Motor neuron (in vitro differentiated cells): Measurements from ENCODE around the gene SLC30A9. TPM values are rescaled to one million over a fixed set of nuclear protein-coding genes. Genes with fewer than 3 reads are reported as not detected.
A peak's percentile ranks its signal among the peaks of the same experiment; 100 is the strongest.

Experiments
- ATAC-seq, 8 experiments: fragments of 200-7000 bp; cut with Tn5 transposase; replicated peaks in 6 of 8; 2 replicates each; pipeline ENCODE4 v1.8.0; 2021; ENCODE audit warnings: mild to moderate bottlenecking in 8 of 8, moderate library complexity in 8 of 8
- H3K27ac ChIP-seq, 2 donors: fragments of 250-450 bp; sonication (Bioruptor Pico); 2 replicates each; pipeline ENCODE4 v1.9.0; 2021; ENCODE audit warnings: antibody characterized with exemption in 2 of 2, mild to moderate bottlenecking in 2 of 2, moderate library complexity in 1 of 2
- H3K4me1 ChIP-seq, 2 donors: fragments of 250-450 bp; sonication (Bioruptor Pico); replicated peaks in 1 of 2; 2 replicates each; pipeline ENCODE4 v1.6.1; 2021; ENCODE audit warnings: antibody characterized with exemption in 2 of 2, mild to moderate bottlenecking in 2 of 2, moderate library complexity in 1 of 2
- H3K4me3 ChIP-seq, 5 donors: fragments of 250-450 bp; sonication (Bioruptor Pico); 2 replicates each; pipeline ENCODE4 v1.9.0; 2021; ENCODE audit warnings: antibody characterized with exemption in 5 of 5, mild to moderate bottlenecking in 5 of 5, moderate library complexity in 4 of 5
- WGBS, 10 experiments: fragments of 450-650 bp; shearing (Covaris generic); methylation state at CpG; one replicate each; pipeline ENCODE4 v1.0.0; 2022; 5-methylcytosine and 5-hydroxymethylcytosine counted together
- in situ Hi-C, 9 experiments: fragments of 400-800 bp; cut with MboI; loops; one replicate each; pipeline ENCODE4 v1.15.0; 2021; ENCODE audit warnings: low sequenced_read_pairs in 9 of 9, low pct_unique_long_range_greater_than_20kb in 2 of 9; ENCODE audit not compliant: unreplicated experiment in 9 of 9
- total RNA-seq, 8 experiments: library from RNA; unstranded; fragments of 300-600 nt; gene quantifications; 2 replicates each; pipeline versions ENCODE4 v1.2.3 to v1.2.4, GENCODE V29; 2022

SLC30A9 gene
- total RNA-seq, 8 experiments from 2014 or later = 37.1 to 67.5 (median 53.6) TPM

DNA sequence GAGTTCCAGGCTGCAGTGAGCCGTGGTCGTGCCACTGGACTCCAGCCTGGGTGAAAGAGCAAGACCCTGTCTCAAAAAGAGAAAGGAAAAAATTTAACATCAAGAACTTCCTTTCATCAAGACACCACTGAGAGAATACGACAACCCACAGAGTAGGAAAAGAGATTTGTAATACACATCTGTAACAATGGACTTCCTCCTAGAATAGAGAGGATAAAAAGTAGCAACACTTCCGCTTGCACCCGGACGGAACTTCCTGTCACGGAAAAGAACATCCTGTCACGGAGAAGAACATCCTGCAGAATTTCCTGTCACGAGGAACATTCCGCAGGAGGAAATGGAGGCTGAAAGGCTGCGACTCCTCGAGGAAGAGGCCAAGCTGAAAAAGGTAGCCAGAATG is 8.9 kb upstream of the SLC30A9 start, which contains the start of gene DCAF4L1:
Gene DCAF4L1, plus strand, starts transcription at position 301 of the 400 bp plus-strand sequence. Its CDS starts 37 bp downstream, at position 338.
- no peak for ATAC-seq
- WGBS, 10 experiments = 73 to 100% (median 92%) methylated on average over 3 to 10 of the region's 12 CpGs; no CpG with 5 or more reads in 3 of the 10 experiments
- no peaks in the 10 kb centered on the region for H3K4me1 ChIP-seq
- H3K27ac ChIP-seq = no peak within 1 kb of the TSS
- in situ Hi-C loops = no loop called here
- no peak within 1 kb of the TSS for H3K4me3 ChIP-seq

DNA sequence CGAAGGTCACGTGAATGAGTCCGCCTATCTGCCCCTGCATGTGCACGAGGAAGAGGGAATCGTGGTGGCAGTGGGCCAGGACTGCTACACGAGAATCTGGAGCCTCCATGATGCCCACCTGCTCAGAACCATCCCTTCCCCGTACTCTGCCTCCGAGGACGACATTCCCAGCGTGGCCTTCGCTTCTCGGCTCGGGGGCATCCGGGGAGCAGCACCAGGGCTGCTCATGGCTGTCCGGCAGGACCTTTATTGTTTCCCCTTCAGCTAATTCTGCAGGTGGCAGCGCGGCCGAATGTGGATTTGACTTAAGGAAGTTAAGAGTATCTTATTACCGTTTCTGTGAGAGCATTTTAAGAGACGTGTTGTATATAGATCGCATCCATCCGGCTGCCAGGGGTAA is 7.6 kb upstream of the SLC30A9 start:
- no peak overlapping the region for H3K27ac ChIP-seq
- no peak for ATAC-seq
- no peaks in the 10 kb centered on the region for H3K4me1 ChIP-seq
- in situ Hi-C loops = no loop called here
- 61 to 94% (median 90%) methylated on average over 2 to 11 of the region's 22 CpGs; no CpG with 5 or more reads in 2 of the 10 experiments for WGBS, 10 experiments
- no peak overlapping the region for H3K4me3 ChIP-seq

DNA sequence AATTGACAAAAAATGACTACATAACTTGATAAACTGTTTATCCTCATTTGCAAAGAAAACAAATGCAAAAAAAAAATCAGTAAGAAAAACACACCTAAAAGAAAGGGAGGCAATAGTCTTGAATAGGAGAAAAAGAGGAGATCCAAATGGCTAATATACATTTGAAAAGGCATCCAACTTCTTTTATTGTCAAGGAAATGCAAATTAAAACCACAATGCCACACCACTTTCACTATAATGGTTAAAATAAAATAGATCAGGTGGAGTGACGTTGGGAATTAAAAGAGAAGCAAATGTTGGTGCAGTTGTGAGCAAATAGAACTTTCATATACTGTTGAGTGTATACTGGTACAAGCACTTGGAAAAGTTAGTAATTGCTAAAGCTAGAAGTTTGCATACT is 5.2 kb upstream of the SLC30A9 start:
- H3K4me3 ChIP-seq = no peak overlapping the region
- H3K27ac ChIP-seq = no peak overlapping the region
- in situ Hi-C loops = no loop called here
- 0 to 33% (median 0%) methylated on average over 1 of the region's 1 CpG; no CpG with 5 or more reads in 2 of the 10 experiments for WGBS, 10 experiments
- ATAC-seq = no peak
- peaks cover 5 to 10% of the 10 kb centered on the region in 2 donors for H3K4me1 ChIP-seq

DNA sequence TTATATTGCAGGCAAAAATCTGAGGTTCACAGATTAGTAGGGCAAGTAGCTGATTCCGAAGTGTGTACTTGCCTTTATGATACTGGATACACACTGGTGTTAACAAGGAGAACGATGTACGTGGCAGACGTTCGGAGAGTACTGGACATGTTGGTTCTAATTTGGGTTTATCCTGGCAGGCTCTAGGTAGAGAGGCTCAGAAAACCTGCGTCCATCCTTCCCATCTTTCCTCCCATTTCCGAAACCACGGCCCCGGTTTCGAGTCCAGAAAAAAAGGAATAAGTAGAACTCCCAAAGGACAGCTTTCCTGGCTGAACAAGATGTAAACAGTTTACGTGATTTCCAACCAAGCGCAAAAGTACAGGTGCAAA is 351 bp upstream of the SLC30A9 start:
- peak overlapping the region; percentile 66 to 98 (median 81) for H3K4me3 ChIP-seq
- in situ Hi-C loops = no loop called here
- peak overlapping the region; percentile 86 to 97 for H3K27ac ChIP-seq
- WGBS, 10 experiments = 0 to 4% (median 0%) methylated on average over 3 to 9 of the region's 12 CpGs; no CpG with 5 or more reads in 2 of the 10 experiments
- H3K4me1 ChIP-seq = peaks cover 13 to 25% of the 10 kb centered on the region in 2 donors
- peak; percentile 12 to 46 (median 30) for ATAC-seq

DNA sequence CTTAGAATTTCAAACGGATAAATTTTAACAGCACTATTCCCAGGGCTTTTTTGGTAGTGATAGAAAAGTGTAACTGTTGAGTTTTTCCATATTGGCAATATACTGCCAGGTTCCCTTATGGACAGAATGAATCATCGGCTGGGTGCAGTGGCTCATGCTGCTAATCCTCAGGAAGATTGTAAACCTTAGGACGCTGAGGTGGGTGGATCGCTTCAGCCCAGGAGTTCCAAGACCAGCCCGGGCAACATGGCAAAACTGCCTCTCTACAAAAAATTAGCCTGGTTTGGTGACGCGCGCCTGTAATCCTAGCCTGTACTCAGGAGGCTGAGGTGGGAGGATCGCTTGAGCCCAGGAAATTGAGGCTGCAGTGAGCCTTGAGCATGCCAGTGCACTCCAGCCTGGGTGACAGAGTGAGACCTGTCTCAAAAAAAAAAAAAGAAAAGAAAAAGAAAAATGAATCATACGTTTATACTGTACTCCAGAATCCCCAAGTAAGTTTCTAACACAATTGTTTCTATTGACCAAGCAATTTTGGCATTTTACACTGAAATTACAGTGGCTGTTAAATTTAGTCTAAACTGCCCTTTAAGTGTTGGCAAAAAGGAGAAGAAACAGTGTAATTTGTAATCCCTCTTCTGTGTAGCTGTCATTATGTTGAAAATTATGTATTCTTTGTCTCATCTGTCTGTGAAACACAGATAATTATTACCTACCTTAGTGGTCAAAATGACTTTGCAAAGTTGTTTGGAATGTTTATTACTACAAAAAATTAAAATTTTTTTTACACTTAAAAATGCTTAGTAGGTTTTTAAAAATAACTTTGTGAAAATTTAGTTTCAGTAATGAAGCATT is 1.8 kb downstream of the SLC30A9 start:
- 40 to 96% (median 78%) methylated on average over 1 to 9 of the region's 10 CpGs for WGBS, 10 experiments
- no peak overlapping the region for H3K27ac ChIP-seq
- H3K4me1 ChIP-seq = peaks cover 13 to 25% of the 10 kb centered on the region in 2 donors
- peak overlapping the region in 3 of 5 donors; percentile 69 to 89 (median 81) for H3K4me3 ChIP-seq
- no peak for ATAC-seq
- in situ Hi-C loops = no loop called here

DNA sequence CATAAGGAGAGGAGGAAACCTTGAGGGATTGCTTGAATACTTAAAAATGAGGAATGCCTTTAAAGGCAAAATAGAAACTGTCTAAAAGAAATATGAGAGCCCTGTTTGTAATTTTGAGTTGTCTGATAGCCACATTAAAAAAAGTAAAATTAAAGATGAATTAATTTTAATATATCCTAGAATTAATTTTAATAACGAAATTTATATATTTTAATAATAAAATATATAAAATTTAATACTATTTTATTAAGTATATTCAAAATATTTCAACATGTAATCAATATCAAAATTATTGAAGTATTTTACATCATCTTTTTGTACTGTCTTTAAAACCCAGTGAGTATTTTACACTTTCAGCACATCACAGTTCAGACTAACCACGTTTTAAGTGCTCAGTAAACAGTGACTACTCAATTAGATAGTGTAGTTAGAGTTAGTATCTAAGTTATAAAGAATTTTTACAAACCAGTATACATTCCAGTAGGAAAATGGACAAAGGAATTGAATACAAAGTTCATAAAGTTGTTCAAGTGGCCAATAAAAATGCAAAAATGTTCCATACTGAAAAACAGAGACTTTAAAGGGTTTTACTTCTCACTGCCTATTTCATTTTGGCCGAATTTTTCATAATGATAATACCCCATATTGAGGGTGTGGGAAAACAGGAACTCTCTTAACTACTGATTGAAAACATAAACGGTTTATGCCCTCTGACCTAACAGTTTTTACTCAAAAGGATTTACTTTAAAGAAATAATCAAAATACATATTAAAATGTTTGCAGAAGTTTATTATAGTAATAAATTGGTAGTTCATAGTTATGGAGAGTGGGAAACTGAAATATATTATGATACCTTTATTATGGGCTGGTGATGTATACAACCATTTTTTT is 2.9 kb downstream of the SLC30A9 start:
- peaks cover 13 to 25% of the 10 kb centered on the region in 2 donors for H3K4me1 ChIP-seq
- ATAC-seq = no peak
- in situ Hi-C loops = no loop called here
- H3K27ac ChIP-seq = no peak overlapping the region
- H3K4me3 ChIP-seq = no peak overlapping the region
- WGBS, 10 experiments = 50 to 100% (median 84%) methylated on average over 2 to 4 of the region's 4 CpGs

DNA sequence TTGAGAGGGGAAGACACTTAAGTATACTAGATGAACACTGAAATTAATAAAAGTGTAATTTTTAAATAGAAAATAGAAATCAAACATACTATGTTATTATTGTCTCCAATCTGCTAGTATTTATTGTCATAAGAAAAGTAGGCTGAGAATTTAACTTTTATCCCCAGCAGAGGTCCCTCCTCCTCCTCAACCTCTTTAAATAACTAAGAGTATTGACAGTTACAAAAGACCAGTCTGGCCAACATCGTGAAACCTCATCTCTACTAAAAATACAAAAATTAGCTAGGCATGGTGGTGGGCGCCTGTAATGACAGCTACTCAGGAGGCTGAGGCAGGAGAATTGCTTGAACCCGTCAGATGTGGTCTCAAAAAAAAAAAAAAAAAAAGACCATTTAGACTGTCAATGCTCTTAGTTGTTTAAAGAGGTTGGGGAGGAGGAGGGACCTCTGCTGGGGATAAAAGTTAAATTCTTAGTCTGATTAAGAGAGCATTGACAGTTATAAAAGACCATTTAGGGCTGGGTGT is 4.2 kb downstream of the SLC30A9 start:
- Histone ChIP-seq H3K4me3 (no peak overlapping the region), H3K27ac (no peak overlapping the region), H3K4me1 (peaks cover 9 to 15% of the 10 kb centered on the region in 2 donors)
- in situ Hi-C loops = no loop called here
- ATAC-seq = no peak
- WGBS, 10 experiments = 70 to 100% (median 100%) methylated on average over 1 to 3 of the region's 3 CpGs; no CpG with 5 or more reads in 1 of the 10 experiments

DNA sequence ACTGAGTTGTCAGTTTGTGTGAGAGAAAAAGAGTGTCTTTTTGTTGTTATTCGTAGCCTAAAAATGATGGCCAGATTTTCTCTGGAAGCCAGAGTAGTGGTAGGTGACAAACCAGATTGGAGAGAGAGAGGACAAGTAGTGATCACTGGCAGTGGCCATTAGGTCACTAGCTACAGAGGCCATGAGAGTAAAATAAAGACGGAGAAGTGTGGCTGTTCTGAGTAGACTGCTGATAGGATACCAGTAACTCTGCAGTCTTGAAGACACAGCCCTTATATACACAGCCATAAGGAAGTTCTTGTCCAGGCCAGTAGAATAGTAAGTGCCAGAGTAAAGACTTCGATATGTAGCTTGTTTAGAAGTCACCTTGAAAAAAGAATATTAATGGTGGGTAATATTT is 7.7 kb downstream of the SLC30A9 start:
- 83 to 100% (median 97%) methylated on average over 1 to 3 of the region's 3 CpGs; no CpG with 5 or more reads in 1 of the 10 experiments for WGBS, 10 experiments
- in situ Hi-C loops = no loop called here
- H3K4me3 ChIP-seq = no peak overlapping the region
- no peaks in the 10 kb centered on the region for H3K4me1 ChIP-seq
- no peak for ATAC-seq
- no peak overlapping the region for H3K27ac ChIP-seq

DNA sequence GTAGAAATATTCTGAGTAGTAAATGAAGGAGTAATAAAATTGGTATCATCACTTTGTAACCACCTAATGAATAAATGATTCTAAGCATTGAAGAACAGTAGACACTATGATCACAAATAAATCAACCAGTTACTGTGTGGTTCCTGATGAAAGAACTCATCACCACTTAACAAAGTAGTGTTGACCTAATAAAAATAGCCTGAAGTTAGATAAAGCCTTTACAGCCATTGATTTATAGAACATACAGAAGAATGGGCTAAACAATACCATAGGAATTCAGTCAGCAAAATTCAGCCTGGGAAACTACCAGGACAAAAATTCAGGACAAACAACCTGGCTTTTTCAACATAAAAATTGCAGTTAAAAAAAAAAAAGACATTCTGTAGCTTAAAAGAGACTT is 9.0 kb downstream of the SLC30A9 start:
- no peak overlapping the region for H3K27ac ChIP-seq
- no peak overlapping the region for H3K4me3 ChIP-seq
- in situ Hi-C loops = no loop called here
- no peaks in the 10 kb centered on the region for H3K4me1 ChIP-seq
- ATAC-seq = peak in 1 of 8 experiments; percentile 68

DNA sequence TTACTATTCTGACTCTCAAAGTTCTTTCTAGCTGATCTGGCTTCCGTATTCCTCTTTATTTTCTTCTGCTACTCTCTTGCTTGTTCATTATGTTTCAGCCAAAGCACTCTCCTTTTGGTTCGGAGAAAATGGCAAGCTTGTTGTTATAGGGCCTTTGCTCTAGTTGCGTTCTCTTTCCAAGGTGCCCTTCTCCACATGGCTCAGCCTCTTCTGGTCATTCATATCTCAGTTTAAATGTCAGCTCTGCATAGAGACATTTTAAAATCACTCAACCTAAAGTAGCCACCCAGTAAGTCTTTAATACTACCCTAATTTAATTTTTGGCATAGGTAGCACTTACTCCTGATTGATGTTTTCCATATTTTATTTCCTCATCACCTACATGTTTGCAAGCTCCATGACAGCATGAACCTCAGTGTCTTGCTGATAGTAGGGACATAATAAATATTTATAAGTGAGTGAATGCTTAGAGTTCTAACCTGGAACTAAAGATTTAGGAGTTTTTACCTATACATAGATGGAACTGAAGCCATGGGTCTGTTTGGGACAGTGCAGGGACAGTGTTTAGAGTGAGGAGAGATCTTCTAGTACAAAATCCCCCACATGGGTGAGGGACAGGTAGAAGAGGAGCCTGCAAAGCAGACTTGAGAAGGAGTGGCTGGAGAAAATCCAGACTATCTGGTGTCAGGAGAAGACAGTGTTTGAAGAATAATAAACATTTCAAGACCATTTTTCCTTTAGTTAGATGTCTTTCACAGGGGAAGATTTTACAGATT is 17.9 kb downstream of the SLC30A9 start:
- ATAC-seq = no peak
- Histone ChIP-seq H3K4me1 (no peaks in the 10 kb centered on the region), H3K4me3 (no peak overlapping the region), H3K27ac (no peak overlapping the region)
- 93 to 100% (median 99%) methylated on average over 1 to 3 of the region's 3 CpGs for WGBS, 10 experiments
- in situ Hi-C loops = no loop called here

DNA sequence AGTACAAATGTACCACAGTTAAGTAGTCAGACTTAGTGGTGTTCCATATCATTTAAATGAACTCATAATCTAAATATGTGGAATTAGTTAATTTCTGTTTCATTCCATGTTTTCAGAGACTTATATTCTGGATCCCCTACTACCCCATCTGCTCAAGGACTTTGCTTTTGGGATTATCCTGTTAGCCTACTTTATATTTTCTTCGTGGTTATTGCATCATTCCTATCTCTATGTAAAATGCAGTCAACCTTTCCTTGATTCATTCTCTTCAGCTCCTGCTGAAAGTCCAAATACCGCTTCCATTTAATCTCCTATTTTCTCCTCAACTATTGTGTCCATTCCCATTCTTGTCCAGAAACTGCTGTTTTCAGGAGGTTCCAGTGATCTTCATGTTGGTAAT is 25.1 kb downstream of the SLC30A9 start:
- WGBS, 10 experiments = 70 to 100% (median 92%) methylated on average over 1 to 2 of the region's 2 CpGs; no CpG with 5 or more reads in 1 of the 10 experiments
- Histone ChIP-seq H3K27ac (no peak overlapping the region), H3K4me3 (no peak overlapping the region), H3K4me1 (no peaks in the 10 kb centered on the region)
- no peak for ATAC-seq
- in situ Hi-C loops = no loop called here

DNA sequence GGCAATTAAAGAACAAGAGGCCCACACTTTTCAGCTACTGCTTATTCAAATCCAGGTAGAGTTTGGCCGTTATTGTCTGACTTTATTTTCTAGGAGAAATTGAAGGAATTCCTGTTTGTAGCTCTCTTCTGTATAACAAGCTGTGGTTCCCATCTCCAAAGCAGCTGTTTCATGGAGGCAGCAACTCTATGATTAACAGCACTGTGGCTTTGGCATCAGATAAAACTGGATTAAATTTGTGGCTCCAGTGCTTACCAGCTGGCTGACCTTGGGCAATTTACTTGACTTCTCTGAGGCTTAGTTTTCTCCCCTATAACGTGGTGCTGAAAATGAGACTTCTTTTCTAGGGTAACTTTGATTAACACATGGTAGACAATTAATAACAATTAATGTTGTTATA is 28.1 kb downstream of the SLC30A9 start:
- no peaks in the 10 kb centered on the region for H3K4me1 ChIP-seq
- H3K27ac ChIP-seq = no peak overlapping the region
- WGBS, 10 experiments = 40 to 100% (median 85%) methylated on average over 1 to 2 of the region's 2 CpGs
- ATAC-seq = no peak
- H3K4me3 ChIP-seq = no peak overlapping the region
- in situ Hi-C loops = no loop called here
